Testis (tissue), 2 donors: Measurements from ENCODE around the gene COA6.
"Not testable (repeated sequence)": the region's sequence is repeated elsewhere in the genome, so short reads cannot be mapped to it uniquely, and the experiment has no call there.

Source experiments
- POLR2A ChIP-seq: fragments of 450-650 bp; IDR thresholded peaks from one replicate; pipeline ENCODE4 v1.6.1; 2017; ENCODE audit warnings: antibody characterized with exemption, mild to moderate bottlenecking, moderate library complexity
- TF ChIP-seq, protein P1 (sequence below), 3 experiments: fragments of 450-650 bp in 2 of 3; fragments of 200-600 bp in 1 of 3; sonication (generic) in 1 of 3; IDR thresholded peaks; one replicate each; pipeline ENCODE4 v1.5.1; 2016 to 2019; ENCODE audit warnings: antibody characterized with exemption in 3 of 3, mild to moderate bottlenecking in 2 of 3, moderate library complexity in 1 of 3

DNA sequence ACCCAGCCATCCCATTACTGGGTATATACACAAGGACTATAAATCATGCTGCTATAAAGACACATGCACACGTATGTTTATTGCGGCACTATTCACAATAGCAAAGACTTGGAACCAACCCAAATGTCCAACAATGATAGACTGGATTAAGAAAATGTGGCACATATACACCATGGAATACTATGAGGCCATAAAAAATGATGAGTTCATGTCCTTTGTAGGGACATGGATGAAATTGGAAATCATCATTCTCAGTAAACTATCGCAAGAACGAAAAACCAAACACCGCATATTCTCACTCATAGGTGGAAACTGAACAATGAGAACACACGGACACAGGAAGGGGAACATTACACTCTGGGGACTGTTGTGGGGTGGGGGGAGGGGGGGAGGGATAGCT is 26.3 kb downstream of the COA6 start:
- TF ChIP-seq, protein P1, sequence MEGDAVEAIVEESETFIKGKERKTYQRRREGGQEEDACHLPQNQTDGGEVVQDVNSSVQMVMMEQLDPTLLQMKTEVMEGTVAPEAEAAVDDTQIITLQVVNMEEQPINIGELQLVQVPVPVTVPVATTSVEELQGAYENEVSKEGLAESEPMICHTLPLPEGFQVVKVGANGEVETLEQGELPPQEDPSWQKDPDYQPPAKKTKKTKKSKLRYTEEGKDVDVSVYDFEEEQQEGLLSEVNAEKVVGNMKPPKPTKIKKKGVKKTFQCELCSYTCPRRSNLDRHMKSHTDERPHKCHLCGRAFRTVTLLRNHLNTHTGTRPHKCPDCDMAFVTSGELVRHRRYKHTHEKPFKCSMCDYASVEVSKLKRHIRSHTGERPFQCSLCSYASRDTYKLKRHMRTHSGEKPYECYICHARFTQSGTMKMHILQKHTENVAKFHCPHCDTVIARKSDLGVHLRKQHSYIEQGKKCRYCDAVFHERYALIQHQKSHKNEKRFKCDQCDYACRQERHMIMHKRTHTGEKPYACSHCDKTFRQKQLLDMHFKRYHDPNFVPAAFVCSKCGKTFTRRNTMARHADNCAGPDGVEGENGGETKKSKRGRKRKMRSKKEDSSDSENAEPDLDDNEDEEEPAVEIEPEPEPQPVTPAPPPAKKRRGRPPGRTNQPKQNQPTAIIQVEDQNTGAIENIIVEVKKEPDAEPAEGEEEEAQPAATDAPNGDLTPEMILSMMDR (IDR thresholded peaks at IDR 0.05) = not testable (repeated sequence)
- TF ChIP-seq POLR2A = not testable (repeated sequence)
